ENCODE data around the gene MYO19.

- TF ChIP-seq PHB2 (IDR thresholded peaks at IDR 0.05; ENCODE audit: low read depth) (no peak), RBBP5 (IDR thresholded peaks at IDR 0.05; ENCODE audit: borderline replicate concordance, insufficient read depth, low read length, poor library complexity, severe bottlenecking) (no peak), ZBTB33 (CRISPR knock-in tag; IDR thresholded peaks at IDR 0.05) (no peak), ZBTB12 (CRISPR knock-in tag; IDR thresholded peaks at IDR 0.05) (no peak), GTF2F1 (IDR thresholded peaks at IDR 0.05; ENCODE audit: low read depth, low read length) (no peak), NFXL1 (CRISPR knock-in tag; IDR thresholded peaks at IDR 0.05) (no peak), RFX5 (IDR thresholded peaks at IDR 0.05; ENCODE audit: low read depth, low read length) (no peak), JUN (IDR thresholded peaks at IDR 0.05; ENCODE audit: borderline replicate concordance, low read depth, low read length) (no peak), JUN (CRISPR knock-in tag; IDR thresholded peaks at IDR 0.05; ENCODE audit: borderline replicate concordance) (no peak), SMAD3 (CRISPR knock-in tag; conservative IDR thresholded peaks at IDR 0.05) (no peak), MXI1 (IDR thresholded peaks at IDR 0.05; ENCODE audit: low read depth, low read length) (no peak), ZNF586 (CRISPR knock-in tag; conservative IDR thresholded peaks at IDR 0.05) (no peak), PCBP1 (IDR thresholded peaks at IDR 0.05; ENCODE audit: low read depth, low read length, poor library complexity, severe bottlenecking) (no peak)
- TF ChIP-seq, protein P1, sequence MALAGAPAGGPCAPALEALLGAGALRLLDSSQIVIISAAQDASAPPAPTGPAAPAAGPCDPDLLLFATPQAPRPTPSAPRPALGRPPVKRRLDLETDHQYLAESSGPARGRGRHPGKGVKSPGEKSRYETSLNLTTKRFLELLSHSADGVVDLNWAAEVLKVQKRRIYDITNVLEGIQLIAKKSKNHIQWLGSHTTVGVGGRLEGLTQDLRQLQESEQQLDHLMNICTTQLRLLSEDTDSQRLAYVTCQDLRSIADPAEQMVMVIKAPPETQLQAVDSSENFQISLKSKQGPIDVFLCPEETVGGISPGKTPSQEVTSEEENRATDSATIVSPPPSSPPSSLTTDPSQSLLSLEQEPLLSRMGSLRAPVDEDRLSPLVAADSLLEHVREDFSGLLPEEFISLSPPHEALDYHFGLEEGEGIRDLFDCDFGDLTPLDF (CRISPR knock-in tag; IDR thresholded peaks at IDR 0.05), result no peak
Measured at GRCh38 chr17:36460265-36460937, 74.3 kb downstream of the MYO19 start.

All from K562 (cell line).